Panc1 (cell line): ENCODE results near the gene LCN1. TPM values are rescaled to one million over a fixed set of nuclear protein-coding genes. Genes with fewer than 3 reads are reported as not detected.
A peak's percentile ranks its signal among the peaks of the same experiment; 100 is the strongest.

Experiments
- ATAC-seq: fragments of 200-7000 bp; cut with Tn5 transposase; 2 replicates; pipeline ENCODE4 v1.9.1; 2020; ENCODE audit warnings: mild to moderate bottlenecking, moderate library complexity
- BruUV-seq: library from RNA; stranded (reverse); fragments of 400-500 nt; replicated peaks from 2 replicates; lab custom pipeline; 2021; lab: Mats Ljungman, UMichigan
- CTCF ChIA-PET: fragments of 300-600 bp; sonication (Branson Sonifier 250); formaldehyde crosslinking; loops from one replicate; lab custom pipeline; 2022; ENCODE audit warnings: antibody characterized with exemption; lab: Charles Lee
- POLR2A ChIA-PET: fragments of 300-600 bp; sonication (Branson Sonifier 250); formaldehyde crosslinking; loops from one replicate; lab custom pipeline; 2022; ENCODE audit warnings: antibody characterized with exemption; lab: Charles Lee
- DNase-seq: peaks from one replicate; pipeline ENCODE4 v3.0.0-alpha.2; 2010; ENCODE audit warnings: low read depth, low spot score
- H3K27ac ChIP-seq: 2 replicates; pipeline ENCODE4 v1.5.1; 2011; ENCODE audit warnings: mild to moderate bottlenecking, low read length, inconsistent platforms
- H3K27me3 ChIP-seq: fragments of 200-500 bp; sonication (Bioruptor generic); 2 replicates; pipeline ENCODE4 v1.6.0; 2014; ENCODE audit warnings: low read length, inconsistent platforms; ENCODE audit not compliant: control insufficient read depth, insufficient read depth
- H3K36me3 ChIP-seq: fragments of 200-500 bp; sonication (Bioruptor generic); 2 replicates; pipeline ENCODE4 v1.5.1; 2014; ENCODE audit warnings: inconsistent platforms, mild to moderate bottlenecking, low read length, moderate library complexity; ENCODE audit not compliant: control insufficient read depth, insufficient read depth
- H3K4me1 ChIP-seq: 2 replicates; pipeline ENCODE4 v1.5.1; 2011; ENCODE audit warnings: inconsistent platforms, mild to moderate bottlenecking, low read length, moderate library complexity; ENCODE audit not compliant: control insufficient read depth, insufficient read depth
- H3K4me3 ChIP-seq, 2 experiments: 2 replicates each; pipeline ENCODE4 v1.5.1; 2011 to 2012; ENCODE audit warnings: low read depth in 2 of 2, low read length in 2 of 2, mild to moderate bottlenecking in 2 of 2, inconsistent platforms in 1 of 2, moderate library complexity in 1 of 2
- H3K9me3 ChIP-seq: fragments of 200-500 bp; sonication (Bioruptor generic); 2 replicates; pipeline ENCODE4 v1.5.1; 2014; ENCODE audit warnings: low read depth, mild to moderate bottlenecking, inconsistent platforms, low read length, moderate library complexity; ENCODE audit not compliant: control insufficient read depth, insufficient read depth
- POLR2AphosphoS5 ChIP-seq: IDR thresholded peaks from 2 replicates; pipeline ENCODE4 v1.6.1; 2012; ENCODE audit warnings: mild to moderate bottlenecking, low read depth, low read length, moderate library complexity
- SIN3A ChIP-seq: IDR thresholded peaks from 2 replicates; pipeline ENCODE4 v1.6.1; 2012; ENCODE audit warnings: low read depth, mild to moderate bottlenecking, low read length, moderate library complexity, borderline replicate concordance; ENCODE audit not compliant: insufficient read depth
- TCF7L2 ChIP-seq: IDR thresholded peaks from 2 replicates; pipeline ENCODE4 v1.6.1; 2011; ENCODE audit warnings: mild to moderate bottlenecking, low read depth, low read length, inconsistent platforms
- in situ Hi-C: cut with HindIII; loops from 2 replicates; pipeline ENCODE4 v1.10.0; 2016; ENCODE audit warnings: low sequenced_read_pairs, low pct_unique_long_range_greater_than_20kb
- intact Hi-C: fragments of 100-400 bp; cut with micrococcal nuclease; formaldehyde crosslinking; loops from one replicate; pipeline ENCODE4 v1.10.0; 2022; ENCODE audit not compliant: unreplicated experiment
- total RNA-seq: library from RNA; stranded (reverse); gene quantifications from one replicate; pipeline ENCODE4 v1.2.1, GENCODE V29; 2021; ENCODE audit not compliant: unreplicated experiment
- TF ChIP-seq, protein P1 (sequence below): fragments of 450-650 bp; IDR thresholded peaks from 2 replicates; pipeline ENCODE4 v1.5.1; 2017; ENCODE audit warnings: mild to moderate bottlenecking
- TF ChIP-seq, protein P2 (sequence below), 2 experiments: IDR thresholded peaks; 2 replicates each; pipeline ENCODE4 v1.6.1; 2011 to 2012; ENCODE audit warnings: low read depth in 2 of 2, control low read depth in 1 of 2, low read length in 1 of 2, mild to moderate bottlenecking in 1 of 2, moderate library complexity in 1 of 2; ENCODE audit not compliant: insufficient read depth in 1 of 2

The LCN1 gene
- total RNA-seq, 1 experiment from 2014 or later: not detected

DNA sequence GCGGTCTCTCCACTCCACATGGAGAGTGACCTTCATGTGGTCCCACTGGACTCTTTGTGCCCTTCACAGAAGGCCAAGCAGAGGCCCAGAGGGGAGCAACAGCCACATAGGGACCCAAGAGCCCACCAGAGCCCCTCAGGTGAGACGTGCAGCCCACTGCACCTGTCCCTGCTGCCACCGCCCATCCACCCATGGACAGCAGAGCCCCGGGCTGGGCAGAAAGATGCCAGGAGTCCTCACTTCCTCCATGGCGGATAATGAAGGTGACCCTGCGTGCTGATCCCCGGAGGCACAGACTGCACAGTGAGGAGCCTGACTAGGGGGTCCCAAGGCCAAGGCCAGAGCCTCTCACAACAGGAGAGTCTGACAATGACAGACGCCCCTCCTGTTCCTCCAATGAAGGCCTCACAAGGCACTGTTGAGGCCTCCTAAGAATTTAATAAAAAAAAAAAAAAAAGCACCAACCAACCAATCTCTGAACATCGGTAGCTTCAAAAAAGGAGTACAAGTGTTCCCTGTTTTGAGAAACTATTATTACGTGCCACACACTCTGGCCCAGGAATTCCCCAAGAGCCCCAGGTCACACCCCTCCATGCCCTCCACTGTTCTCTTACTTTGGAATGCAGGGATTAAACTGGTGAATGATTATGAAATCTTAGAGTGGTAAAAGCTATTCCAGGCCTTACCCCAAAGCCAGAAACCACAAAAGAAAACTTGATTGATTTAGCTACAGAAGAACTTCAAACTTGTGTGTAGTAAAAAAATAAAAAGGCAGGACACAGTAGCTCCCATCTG, 44.5 kb upstream of the LCN1 start:
- H3K4me1 ChIP-seq: peaks cover 3% of the 10 kb centered on the region; the same call in 1 of the 2 replicates
- no peaks in the 10 kb centered on the region for H3K9me3 ChIP-seq
- ChIA-PET CTCF (interaction anchor here (0.6 kb wide), 1 partner anchor 131 kb away, joined by 3 read pairs; no protein-coding TSS in a partner anchor), POLR2A (no interaction called here)
- no peak overlapping the region for H3K4me3 ChIP-seq
- no peak overlapping the region for H3K27ac ChIP-seq
- no peak for TF ChIP-seq POLR2AphosphoS5
- TF ChIP-seq, protein P1, sequence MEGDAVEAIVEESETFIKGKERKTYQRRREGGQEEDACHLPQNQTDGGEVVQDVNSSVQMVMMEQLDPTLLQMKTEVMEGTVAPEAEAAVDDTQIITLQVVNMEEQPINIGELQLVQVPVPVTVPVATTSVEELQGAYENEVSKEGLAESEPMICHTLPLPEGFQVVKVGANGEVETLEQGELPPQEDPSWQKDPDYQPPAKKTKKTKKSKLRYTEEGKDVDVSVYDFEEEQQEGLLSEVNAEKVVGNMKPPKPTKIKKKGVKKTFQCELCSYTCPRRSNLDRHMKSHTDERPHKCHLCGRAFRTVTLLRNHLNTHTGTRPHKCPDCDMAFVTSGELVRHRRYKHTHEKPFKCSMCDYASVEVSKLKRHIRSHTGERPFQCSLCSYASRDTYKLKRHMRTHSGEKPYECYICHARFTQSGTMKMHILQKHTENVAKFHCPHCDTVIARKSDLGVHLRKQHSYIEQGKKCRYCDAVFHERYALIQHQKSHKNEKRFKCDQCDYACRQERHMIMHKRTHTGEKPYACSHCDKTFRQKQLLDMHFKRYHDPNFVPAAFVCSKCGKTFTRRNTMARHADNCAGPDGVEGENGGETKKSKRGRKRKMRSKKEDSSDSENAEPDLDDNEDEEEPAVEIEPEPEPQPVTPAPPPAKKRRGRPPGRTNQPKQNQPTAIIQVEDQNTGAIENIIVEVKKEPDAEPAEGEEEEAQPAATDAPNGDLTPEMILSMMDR: no peak
- no peak for TF ChIP-seq SIN3A
- TF ChIP-seq, protein P2, sequence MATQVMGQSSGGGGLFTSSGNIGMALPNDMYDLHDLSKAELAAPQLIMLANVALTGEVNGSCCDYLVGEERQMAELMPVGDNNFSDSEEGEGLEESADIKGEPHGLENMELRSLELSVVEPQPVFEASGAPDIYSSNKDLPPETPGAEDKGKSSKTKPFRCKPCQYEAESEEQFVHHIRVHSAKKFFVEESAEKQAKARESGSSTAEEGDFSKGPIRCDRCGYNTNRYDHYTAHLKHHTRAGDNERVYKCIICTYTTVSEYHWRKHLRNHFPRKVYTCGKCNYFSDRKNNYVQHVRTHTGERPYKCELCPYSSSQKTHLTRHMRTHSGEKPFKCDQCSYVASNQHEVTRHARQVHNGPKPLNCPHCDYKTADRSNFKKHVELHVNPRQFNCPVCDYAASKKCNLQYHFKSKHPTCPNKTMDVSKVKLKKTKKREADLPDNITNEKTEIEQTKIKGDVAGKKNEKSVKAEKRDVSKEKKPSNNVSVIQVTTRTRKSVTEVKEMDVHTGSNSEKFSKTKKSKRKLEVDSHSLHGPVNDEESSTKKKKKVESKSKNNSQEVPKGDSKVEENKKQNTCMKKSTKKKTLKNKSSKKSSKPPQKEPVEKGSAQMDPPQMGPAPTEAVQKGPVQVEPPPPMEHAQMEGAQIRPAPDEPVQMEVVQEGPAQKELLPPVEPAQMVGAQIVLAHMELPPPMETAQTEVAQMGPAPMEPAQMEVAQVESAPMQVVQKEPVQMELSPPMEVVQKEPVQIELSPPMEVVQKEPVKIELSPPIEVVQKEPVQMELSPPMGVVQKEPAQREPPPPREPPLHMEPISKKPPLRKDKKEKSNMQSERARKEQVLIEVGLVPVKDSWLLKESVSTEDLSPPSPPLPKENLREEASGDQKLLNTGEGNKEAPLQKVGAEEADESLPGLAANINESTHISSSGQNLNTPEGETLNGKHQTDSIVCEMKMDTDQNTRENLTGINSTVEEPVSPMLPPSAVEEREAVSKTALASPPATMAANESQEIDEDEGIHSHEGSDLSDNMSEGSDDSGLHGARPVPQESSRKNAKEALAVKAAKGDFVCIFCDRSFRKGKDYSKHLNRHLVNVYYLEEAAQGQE (IDR thresholded peaks at IDR 0.05; ENCODE audit: insufficient read depth in 1 of 2, low read depth in 2 of 2, low read length in 1 of 2): no peak
- no peak for TF ChIP-seq TCF7L2
- ATAC-seq (no peak), DNase-seq (no peak)
- intact Hi-C loops: no loop called here
- no peaks in the 10 kb centered on the region for H3K27me3 ChIP-seq
- in situ Hi-C loops: no loop called here
- no peaks in the 10 kb centered on the region; the same call in 1 of the 2 replicates for H3K36me3 ChIP-seq
- BruUV-seq: TSS peak; percentile 77

DNA sequence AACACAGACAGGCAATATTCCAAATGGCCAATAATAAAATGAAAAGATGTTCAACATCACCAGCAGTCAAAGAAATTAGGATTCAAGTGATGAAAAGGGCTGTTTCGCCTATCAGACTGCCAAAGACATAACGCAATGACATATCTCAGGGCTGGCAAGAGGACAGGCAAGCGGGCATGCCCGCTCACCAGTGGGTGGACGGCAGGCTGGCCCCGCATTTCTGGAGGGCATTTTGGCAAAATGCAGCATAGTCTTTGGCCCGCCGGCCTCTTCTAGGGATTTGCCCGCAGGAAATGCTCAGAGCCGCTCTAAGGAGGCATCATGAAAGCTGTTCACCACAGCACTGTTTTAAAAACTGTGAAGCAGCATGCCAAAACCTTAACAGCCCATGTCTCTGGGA, 43.0 kb upstream of the LCN1 start:
- DNase-seq (no peak), ATAC-seq (no peak)
- ChIA-PET CTCF (no interaction called here), POLR2A (no interaction called here)
- intact Hi-C loops (no loop called here), in situ Hi-C loops (no loop called here)
- H3K27me3 ChIP-seq: no peaks in the 10 kb centered on the region
- H3K4me1 ChIP-seq: peaks cover 3% of the 10 kb centered on the region; the same call in 1 of the 2 replicates
- BruUV-seq: no TSS peak
- no peaks in the 10 kb centered on the region for H3K9me3 ChIP-seq
- TF ChIP-seq, protein P2 (IDR thresholded peaks at IDR 0.05; ENCODE audit: insufficient read depth in 1 of 2, low read depth in 2 of 2, low read length in 1 of 2): no peak
- TF ChIP-seq TCF7L2 (no peak), POLR2AphosphoS5 (no peak), SIN3A (no peak)
- TF ChIP-seq, protein P1: no peak
- H3K4me3 ChIP-seq: no peak overlapping the region
- no peak overlapping the region; the same call in 1 of the 2 replicates for H3K27ac ChIP-seq
- H3K36me3 ChIP-seq: no peaks in the 10 kb centered on the region; the same call in 1 of the 2 replicates
